GF-D8 (cell line): ENCODE measurements around the gene WNT1.

ENCODE experiments used
- DNase-seq: peaks from one replicate; lab custom pipeline; 2025; lab: John Stamatoyannopoulos, UW

The WNT1 gene

GRCh38 chr12:48961331-48961730 is 16.8 kb upstream of the WNT1 start:
- no peak for DNase-seq

DNA sequence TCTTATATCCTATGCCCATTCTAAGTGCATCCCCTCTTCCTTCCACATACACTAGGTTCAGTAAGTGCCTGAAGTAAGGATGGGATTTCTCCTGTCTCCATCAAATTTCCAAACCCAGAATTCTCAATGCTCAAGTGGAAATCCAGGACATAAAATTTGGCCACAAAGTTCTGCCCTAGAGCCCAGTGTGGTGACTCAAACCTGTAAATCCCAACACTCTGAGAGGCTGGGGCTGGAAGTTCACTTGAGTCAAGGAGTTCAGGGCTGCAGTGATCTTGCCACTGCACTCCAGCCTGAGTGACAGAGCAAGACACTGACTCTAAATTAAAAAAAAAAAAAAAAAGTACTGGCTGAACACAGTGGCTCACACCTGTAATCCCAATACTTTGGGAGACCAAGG is 16.3 kb upstream of the WNT1 start:
- no peak for DNase-seq

DNA sequence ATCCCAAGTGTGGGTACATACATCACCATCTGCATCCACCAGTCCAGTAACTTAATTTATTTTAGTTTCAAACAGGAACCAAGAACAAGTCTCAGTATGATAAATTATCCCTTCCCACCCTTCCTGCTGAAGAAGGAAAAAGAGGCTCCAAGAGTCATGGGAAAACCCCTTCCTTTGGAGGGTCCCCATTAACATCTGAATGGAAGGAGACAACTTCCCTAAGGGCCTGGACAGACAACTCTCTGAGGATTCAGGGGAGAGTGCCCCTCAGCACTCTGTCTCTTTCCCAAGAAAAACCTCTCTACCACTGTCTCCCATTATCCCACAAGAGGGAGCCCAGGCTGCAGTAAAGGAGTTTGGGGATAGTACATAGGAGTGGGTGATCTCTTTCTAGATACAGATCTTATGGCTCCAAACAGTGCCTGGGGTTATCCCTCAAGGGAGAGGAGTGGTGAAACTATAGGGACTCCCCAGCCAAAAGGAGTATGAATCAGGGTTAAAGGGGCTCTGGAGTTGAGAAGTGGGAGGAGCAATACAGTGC is 12.8 kb upstream of the WNT1 start:
- DNase-seq = no peak

DNA sequence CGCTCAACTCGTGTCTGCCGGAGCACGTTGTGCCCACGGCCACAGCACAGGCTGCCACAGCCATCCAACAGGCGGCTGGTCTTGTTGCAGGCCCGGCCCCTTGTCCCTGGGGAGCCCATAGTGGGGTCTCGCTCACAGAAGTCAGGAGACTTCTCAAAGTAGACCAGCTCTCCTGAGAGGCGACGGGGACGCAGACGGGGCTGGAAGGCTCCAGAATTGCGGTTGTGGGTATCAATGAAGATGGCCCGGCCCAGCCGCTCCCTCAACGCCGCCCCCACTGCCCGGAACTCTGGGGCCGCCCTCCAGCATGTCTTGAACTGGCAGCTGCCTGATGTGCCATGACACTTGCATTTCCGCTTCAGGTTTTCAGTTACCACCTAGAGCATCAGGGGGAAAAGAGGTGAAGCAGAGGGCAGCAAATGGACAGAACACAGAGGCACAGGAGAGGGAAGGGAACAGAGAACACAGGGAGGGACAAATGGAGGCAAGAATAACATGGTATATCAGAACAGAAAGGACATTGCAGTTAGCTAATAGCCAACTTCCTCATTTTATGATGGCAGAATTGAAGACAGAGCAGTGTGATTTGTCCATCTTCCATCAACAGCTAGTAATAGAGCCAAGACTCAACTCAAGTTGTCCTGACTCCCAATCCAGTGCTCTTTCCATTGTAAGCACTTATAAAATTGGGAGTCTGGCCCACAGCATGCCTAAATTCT is 11.8 kb upstream of the WNT1 start:
- DNase-seq = no peak

GRCh38 chr12:48967991-48968390 is 10.1 kb upstream of the WNT1 start:
- no peak for DNase-seq

GRCh38 chr12:48968467-48968866 is 9.7 kb upstream of the WNT1 start:
- DNase-seq = no peak

DNA sequence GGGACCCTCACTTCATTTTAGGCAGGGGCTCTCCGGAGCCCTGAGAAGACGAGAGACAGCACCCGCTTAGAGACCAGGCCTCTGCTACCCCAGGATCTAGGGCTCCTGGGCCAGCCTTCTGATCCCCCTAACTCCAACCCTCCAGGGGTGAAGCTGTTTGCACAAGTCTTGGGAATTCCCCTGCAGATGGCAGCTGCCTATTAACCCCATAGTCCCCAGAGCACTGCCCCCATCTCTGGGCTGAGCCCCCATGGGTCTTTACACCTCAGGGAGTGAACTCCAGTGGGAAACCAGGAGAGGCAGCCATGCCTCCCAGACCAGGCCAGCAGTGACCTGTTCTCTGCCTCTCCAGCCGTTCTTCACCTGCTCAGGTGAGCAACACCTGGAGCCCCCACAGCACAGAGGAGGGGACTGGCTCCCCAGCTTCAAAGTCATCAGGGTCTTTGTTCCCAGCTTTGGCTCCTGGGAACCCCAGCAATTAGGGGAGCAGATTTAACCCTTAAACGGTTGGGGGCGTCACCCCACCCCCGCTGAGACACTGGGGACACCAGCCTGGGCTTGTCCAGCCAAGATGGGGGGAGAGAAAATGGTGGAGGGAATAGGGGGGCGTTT is 8.9 kb upstream of the WNT1 start:
- DNase-seq = no peak

GRCh38 chr12:48969833-48970701 is 8.1 kb upstream of the WNT1 start:
- DNase-seq = no peak

DNA sequence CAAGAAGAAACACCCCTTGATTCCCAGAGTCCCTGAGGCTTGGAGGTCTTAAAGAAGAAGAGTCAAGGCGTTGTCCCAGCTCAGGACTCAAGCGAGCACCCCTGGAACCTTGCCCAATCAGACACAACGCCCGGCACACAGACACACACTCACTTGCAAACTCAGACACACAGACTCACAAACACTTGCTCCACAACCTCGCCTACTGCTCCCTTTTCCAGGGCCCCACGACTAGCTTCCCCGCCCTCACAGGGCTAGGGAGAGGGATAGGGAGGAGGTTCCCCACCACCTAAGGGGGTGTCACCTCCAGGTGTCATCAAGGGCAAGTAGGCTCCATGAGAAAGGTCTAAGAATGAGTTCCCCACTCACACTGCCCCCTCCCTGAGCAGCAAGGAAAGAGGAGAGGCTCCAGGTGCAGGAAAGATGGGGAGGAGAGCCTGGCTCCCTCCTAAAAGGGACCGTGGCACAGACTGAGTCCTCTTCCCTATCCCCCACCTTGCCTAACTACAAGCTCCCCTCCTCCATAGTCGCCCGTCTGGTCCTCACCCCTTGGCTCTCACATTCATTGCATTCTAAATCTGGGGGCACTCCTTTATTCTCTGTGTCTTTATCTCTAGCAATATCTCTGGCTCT is 7.3 kb upstream of the WNT1 start:
- DNase-seq = no peak

DNA sequence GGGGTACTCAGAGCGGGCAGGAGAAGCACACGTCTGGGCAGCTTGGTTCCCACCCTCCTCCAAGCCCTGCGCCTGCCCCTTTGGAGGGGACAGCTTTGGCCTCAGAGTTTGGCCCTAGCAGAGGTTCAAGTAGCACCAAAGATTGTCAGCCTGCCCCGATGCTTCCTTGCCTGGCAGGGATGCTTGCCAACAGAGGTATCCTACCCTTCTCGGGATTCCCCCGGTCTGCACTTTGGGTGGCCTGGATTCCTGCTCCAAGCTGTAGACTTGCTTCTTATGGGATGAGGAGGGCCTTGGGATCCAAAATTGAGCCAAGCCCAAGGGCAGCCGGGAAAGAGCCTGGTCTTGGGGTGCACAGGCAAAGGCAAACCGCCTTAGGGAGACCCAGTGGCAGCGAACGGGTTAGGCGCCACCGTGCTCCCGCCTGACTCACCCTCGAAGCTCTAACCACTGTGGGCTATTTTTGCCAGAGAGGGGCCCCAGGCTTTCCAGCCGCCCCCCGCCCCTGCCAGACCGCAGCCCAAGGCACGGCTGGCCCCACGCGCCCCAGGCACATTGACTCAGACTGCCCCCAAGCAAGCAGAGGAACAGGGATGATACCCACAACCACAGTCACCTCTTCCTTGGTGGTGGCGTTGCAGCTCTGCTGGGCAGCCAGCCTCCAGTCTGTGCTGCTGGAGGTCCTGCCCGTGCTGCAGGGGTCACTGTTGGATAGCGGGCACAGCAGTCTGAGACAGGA is 5.7 kb upstream of the WNT1 start:
- DNase-seq = no peak

GRCh38 chr12:48972952-48973483 is 5.1 kb upstream of the WNT1 start:
- no peak for DNase-seq

- no peak for DNase-seq
Measured at GRCh38 chr12:48973531-48973930, 4.6 kb upstream of the WNT1 start.

- no peak for DNase-seq
Measured at GRCh38 chr12:48973941-48974673, 4.0 kb upstream of the WNT1 start.

- DNase-seq = no peak
Measured at GRCh38 chr12:48977290-48978281, 536 bp upstream of the WNT1 start.

GRCh38 chr12:48978741-48979601 is 849 bp downstream of the WNT1 start:
- DNase-seq = no peak

DNA sequence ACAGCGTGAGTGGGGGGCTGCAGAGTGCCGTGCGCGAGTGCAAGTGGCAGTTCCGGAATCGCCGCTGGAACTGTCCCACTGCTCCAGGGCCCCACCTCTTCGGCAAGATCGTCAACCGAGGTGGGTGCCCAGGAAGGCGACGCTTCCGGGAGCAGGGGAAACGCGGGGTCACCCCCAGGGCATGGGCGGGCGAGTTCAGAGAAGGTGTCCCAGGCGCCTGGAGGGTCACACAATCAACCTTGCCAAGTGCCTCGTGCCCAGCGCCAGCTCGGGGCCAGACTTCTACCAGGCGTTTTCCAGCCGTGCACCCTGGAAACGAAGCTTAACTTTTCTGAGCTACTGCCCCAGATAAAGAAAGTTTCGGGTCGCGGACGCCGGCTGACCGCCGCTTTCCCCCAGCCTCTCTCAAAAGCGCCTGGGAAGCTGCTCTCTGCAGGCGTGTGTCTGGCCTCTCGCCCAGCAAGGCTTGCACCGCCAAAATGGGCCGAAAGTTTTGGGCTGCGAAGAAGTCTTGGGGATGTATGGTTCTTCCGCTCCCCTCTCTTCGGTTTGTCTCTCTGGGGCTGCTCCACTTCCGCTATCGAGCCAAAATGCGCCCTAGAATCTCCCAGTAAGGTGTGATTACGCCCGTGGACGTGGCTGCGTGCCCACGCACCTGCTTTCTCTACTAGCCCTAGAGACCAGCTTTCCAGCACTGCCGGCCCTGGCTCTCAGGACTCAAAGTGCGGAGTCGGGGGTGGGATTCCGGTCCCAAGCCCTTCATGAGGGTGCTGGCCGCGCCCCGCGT is 1.7 kb downstream of the WNT1 start:
- peak; percentile 55 for DNase-seq

DNA sequence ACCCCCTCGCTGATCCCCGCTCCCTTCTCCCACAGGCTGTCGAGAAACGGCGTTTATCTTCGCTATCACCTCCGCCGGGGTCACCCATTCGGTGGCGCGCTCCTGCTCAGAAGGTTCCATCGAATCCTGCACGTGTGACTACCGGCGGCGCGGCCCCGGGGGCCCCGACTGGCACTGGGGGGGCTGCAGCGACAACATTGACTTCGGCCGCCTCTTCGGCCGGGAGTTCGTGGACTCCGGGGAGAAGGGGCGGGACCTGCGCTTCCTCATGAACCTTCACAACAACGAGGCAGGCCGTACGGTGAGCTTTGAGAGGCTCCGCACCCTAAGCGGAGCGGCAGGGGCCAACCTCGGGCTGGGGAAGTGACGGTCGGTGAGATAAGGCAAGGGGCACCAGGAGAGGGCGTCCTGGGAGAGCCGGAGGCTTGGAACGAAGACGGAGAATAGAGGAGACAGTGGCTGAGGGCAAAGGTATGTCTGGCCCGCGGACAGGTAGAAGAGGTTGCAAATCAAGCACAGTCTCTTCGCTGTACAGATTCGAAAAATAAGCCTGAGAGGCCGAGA is 2.3 kb downstream of the WNT1 start:
- DNase-seq = peak; percentile 49
